Epithelial cell of proximal tubule (primary cell): Measurements from ENCODE around the gene CKB. TPM values are rescaled to one million over a fixed set of nuclear protein-coding genes. Genes with fewer than 3 reads are reported as not detected.
A peak's percentile ranks its signal among the peaks of the same experiment; 100 is the strongest.

Source experiments
- DNase-seq: peaks from one replicate; pipeline ENCODE4 v3.0.0-alpha.2; 2011; ENCODE audit warnings: low read depth
- H3K4me3 ChIP-seq: 2 replicates; pipeline ENCODE4 v1.5.1; 2011; ENCODE audit warnings: low read depth, mild to moderate bottlenecking, low read length
- total RNA-seq: library from RNA; depleted of rRNA; stranded (reverse); fragments of >200 nt; gene quantifications from 2 replicates; pipeline ENCODE4 v1.2.3, GENCODE V29; 2015
- TF ChIP-seq, protein P1 (sequence below): conservative IDR thresholded peaks from 2 replicates; pipeline ENCODE4 v1.5.1; 2012; ENCODE audit warnings: low read depth, mild to moderate bottlenecking, low read length

The CKB gene
- total RNA-seq, 1 donor from 2014 or later: 789 TPM

DNA sequence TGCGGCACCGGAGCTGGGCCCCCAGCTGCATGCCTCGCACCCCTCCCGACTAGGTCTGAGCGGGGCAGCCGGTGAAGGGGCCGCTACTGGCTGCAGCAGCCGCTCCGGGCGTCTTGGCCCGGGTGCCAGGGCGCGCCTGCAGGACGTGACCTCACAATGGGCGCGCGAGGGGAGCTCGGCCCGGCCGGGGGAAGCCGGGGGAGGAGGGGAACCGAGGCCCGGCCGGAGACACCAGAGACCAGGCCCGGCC lies 39.5 kb upstream of the CKB start:
- no peak for DNase-seq
- H3K4me3 ChIP-seq: peak overlapping the region; percentile 97
- TF ChIP-seq, protein P1, sequence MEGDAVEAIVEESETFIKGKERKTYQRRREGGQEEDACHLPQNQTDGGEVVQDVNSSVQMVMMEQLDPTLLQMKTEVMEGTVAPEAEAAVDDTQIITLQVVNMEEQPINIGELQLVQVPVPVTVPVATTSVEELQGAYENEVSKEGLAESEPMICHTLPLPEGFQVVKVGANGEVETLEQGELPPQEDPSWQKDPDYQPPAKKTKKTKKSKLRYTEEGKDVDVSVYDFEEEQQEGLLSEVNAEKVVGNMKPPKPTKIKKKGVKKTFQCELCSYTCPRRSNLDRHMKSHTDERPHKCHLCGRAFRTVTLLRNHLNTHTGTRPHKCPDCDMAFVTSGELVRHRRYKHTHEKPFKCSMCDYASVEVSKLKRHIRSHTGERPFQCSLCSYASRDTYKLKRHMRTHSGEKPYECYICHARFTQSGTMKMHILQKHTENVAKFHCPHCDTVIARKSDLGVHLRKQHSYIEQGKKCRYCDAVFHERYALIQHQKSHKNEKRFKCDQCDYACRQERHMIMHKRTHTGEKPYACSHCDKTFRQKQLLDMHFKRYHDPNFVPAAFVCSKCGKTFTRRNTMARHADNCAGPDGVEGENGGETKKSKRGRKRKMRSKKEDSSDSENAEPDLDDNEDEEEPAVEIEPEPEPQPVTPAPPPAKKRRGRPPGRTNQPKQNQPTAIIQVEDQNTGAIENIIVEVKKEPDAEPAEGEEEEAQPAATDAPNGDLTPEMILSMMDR: no peak

- TF ChIP-seq, protein P1: no peak
Observed at GRCh38 chr14:103561381-103562178, 39.0 kb upstream of the CKB start.

DNA sequence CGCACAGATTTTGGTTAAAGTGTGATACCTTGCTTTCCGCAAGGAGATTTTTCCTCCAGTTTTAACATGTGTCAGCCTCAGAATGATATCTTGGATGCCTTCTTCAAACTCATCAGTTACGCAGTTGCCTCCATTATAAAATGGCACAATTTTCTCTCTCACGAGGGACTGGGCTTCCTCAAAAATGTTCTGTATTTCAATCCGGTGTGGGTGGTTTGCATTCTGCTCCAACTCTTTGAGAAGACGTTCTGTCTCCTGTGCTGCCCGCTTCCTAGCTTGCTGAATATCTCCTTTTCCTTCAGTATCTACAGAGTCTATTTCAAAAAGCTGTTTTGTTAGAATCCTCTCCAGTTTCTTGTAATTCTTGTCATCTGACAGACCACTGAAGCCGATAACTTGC lies 38.1 kb upstream of the CKB start:
- peak overlapping the region; percentile 97 for H3K4me3 ChIP-seq
- no peak for DNase-seq
- TF ChIP-seq, protein P1: no peak

More at GRCh38 chr14:103561381-103562178, 39.0 kb upstream of the CKB start:
- DNase-seq: no peak
- peak overlapping the region; percentile 97 for H3K4me3 ChIP-seq

GRCh38 chr14:103559766-103560165 lies 37.1 kb upstream of the CKB start:
- TF ChIP-seq, protein P1: no peak
- DNase-seq: no peak
- H3K4me3 ChIP-seq: peak overlapping the region; percentile 1

- no peak overlapping the region for H3K4me3 ChIP-seq
- TF ChIP-seq, protein P1: no peak
- DNase-seq: peak; percentile 98
Observed at GRCh38 chr14:103558071-103558882, 35.6 kb upstream of the CKB start.

GRCh38 chr14:103556946-103557758 lies 34.5 kb upstream of the CKB start:
- no peak for DNase-seq
- TF ChIP-seq, protein P1: no peak
- H3K4me3 ChIP-seq: no peak overlapping the region
